Neural progenitor cell (in vitro differentiated cells): ENCODE measurements around the gene ABCC1. TPM values are rescaled to one million over a fixed set of nuclear protein-coding genes. Genes with fewer than 3 reads are reported as not detected.

Experiments used
- DNase-seq: peaks from one replicate; pipeline ENCODE4 v3.0.0-alpha.2; 2016; ENCODE audit warnings: low spot score
- H2AFZ ChIP-seq: fragments of 200-600 bp; sonication (generic); replicated peaks from 2 replicates; pipeline ENCODE4 v1.6.1; 2016; ENCODE audit warnings: antibody characterized with exemption
- H3F3A ChIP-seq: fragments of 200-600 bp; sonication (generic); 2 replicates; pipeline ENCODE4 v1.6.1; 2016; ENCODE audit warnings: antibody characterized with exemption, low read depth
- H3K27ac ChIP-seq: fragments of 200-600 bp; sonication (generic); 2 replicates; pipeline ENCODE4 v1.5.1; 2016; ENCODE audit warnings: mild to moderate bottlenecking
- H3K27me3 ChIP-seq: fragments of 200-600 bp; sonication (generic); 2 replicates; pipeline ENCODE4 v1.6.1; 2016; ENCODE audit warnings: mild to moderate bottlenecking, moderate library complexity
- H3K36me3 ChIP-seq: fragments of 200-600 bp; sonication (generic); 2 replicates; pipeline ENCODE4 v1.5.1; 2016
- H3K4me1 ChIP-seq: fragments of 200-600 bp; sonication (generic); 2 replicates; pipeline ENCODE4 v1.6.1; 2016; ENCODE audit warnings: mixed run types
- H3K4me2 ChIP-seq: fragments of 200-600 bp; sonication (generic); 2 replicates; pipeline ENCODE4 v1.6.1; 2016
- H3K4me3 ChIP-seq: fragments of 200-600 bp; sonication (generic); 2 replicates; pipeline ENCODE4 v1.5.1; 2016
- H3K79me2 ChIP-seq: fragments of 200-600 bp; sonication (generic); 2 replicates; pipeline ENCODE4 v1.6.1; 2016; ENCODE audit warnings: low read depth
- H3K9ac ChIP-seq: fragments of 200-600 bp; sonication (generic); 2 replicates; pipeline ENCODE4 v1.6.1; 2016
- H3K9me3 ChIP-seq: fragments of 200-600 bp; sonication (generic); 2 replicates; pipeline ENCODE4 v1.5.1; 2016; ENCODE audit warnings: low read depth
- H4K20me1 ChIP-seq: fragments of 200-600 bp; sonication (generic); 2 replicates; pipeline ENCODE4 v1.6.1; 2016; ENCODE audit warnings: low read depth
- H3K27ac Mint-ChIP-seq: 3 replicates; pipeline ENCODE4 v1.8.0; 2021; ENCODE audit warnings: mixed read lengths
- H3K27me3 Mint-ChIP-seq: 2 replicates; pipeline ENCODE4 v1.8.0; 2022; ENCODE audit warnings: low read depth, mild to moderate bottlenecking, inconsistent platforms, moderate library complexity, mixed read lengths; ENCODE audit not compliant: insufficient read depth
- H3K36me3 Mint-ChIP-seq: 3 replicates; pipeline ENCODE4 v1.8.0; 2021; ENCODE audit warnings: mixed read lengths
- H3K4me1 Mint-ChIP-seq: 3 replicates; pipeline ENCODE4 v1.8.0; 2021; ENCODE audit warnings: mixed read lengths
- H3K4me3 Mint-ChIP-seq: 3 replicates; pipeline ENCODE4 v1.8.0; 2021; ENCODE audit warnings: mild to moderate bottlenecking, moderate library complexity, mixed read lengths
- H3K9me3 Mint-ChIP-seq: 3 replicates; pipeline ENCODE4 v1.8.0; 2020; ENCODE audit warnings: mixed read lengths
- EZH2 ChIP-seq: fragments of 200-600 bp; sonication (generic); IDR thresholded peaks from 2 replicates; pipeline ENCODE4 v1.6.1; 2017; ENCODE audit warnings: antibody characterized with exemption, mild to moderate bottlenecking, moderate library complexity
- EZH2phosphoT487 ChIP-seq: fragments of 200-600 bp; sonication (generic); IDR thresholded peaks from 2 replicates; pipeline ENCODE4 v1.6.1; 2017; ENCODE audit warnings: antibody characterized with exemption
- total RNA-seq: library from RNA; depleted of rRNA; stranded (reverse); fragments of >200 nt; gene quantifications from 2 replicates; pipeline ENCODE4 v1.2.3, GENCODE V29; 2015; ENCODE audit warnings: low replicate concordance
- TF ChIP-seq, protein P1 (sequence below): fragments of 200-600 bp; sonication (generic); IDR thresholded peaks from 2 replicates; pipeline ENCODE4 v1.5.1; 2017; ENCODE audit warnings: antibody characterized with exemption, mild to moderate bottlenecking

The ABCC1 gene
- total RNA-seq, 1 donor from 2014 or later = 17.5 TPM

DNA sequence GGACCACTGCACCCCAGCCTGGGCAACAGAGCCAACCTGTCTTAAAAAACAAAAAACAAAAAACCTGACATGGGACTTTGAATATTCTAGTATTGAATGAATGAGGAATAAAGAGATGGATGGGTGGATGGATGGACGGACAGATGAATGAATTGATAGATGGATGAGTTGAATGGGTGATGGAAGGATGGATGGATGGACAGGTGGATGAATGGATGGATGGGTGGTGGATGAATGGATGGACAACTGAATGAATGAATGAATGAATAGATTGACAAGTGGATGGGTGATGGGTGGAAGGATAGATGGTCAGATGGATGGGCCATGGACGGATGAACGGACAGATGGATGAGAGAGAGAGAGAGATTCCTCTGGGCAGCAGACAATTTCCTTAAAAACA is 38.2 kb upstream of the ABCC1 start:
- TF ChIP-seq EZH2 = no peak
- TF ChIP-seq, protein P1, sequence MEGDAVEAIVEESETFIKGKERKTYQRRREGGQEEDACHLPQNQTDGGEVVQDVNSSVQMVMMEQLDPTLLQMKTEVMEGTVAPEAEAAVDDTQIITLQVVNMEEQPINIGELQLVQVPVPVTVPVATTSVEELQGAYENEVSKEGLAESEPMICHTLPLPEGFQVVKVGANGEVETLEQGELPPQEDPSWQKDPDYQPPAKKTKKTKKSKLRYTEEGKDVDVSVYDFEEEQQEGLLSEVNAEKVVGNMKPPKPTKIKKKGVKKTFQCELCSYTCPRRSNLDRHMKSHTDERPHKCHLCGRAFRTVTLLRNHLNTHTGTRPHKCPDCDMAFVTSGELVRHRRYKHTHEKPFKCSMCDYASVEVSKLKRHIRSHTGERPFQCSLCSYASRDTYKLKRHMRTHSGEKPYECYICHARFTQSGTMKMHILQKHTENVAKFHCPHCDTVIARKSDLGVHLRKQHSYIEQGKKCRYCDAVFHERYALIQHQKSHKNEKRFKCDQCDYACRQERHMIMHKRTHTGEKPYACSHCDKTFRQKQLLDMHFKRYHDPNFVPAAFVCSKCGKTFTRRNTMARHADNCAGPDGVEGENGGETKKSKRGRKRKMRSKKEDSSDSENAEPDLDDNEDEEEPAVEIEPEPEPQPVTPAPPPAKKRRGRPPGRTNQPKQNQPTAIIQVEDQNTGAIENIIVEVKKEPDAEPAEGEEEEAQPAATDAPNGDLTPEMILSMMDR = no peak
- TF ChIP-seq EZH2phosphoT487 = no peak
- H3K27ac Mint-ChIP-seq = no peak overlapping the region
- no peaks in the 10 kb centered on the region for H3K9me3 Mint-ChIP-seq
- H3K4me1 Mint-ChIP-seq = no peaks in the 10 kb centered on the region
- peaks cover 4% of the 10 kb centered on the region for H3K27me3 Mint-ChIP-seq
- Histone ChIP-seq H3K36me3 (no peaks in the 10 kb centered on the region), H2AFZ (no peak overlapping the region), H3F3A (no peaks in the 10 kb centered on the region), H3K9ac (no peak overlapping the region), H3K27me3 (no peaks in the 10 kb centered on the region), H3K9me3 (no peaks in the 10 kb centered on the region), H4K20me1 (no peaks in the 10 kb centered on the region), H3K4me1 (no peaks in the 10 kb centered on the region), H3K27ac (no peak overlapping the region), H3K4me2 (no peak overlapping the region), H3K79me2 (no peaks in the 10 kb centered on the region), H3K4me3 (no peak overlapping the region)
- no peak overlapping the region for H3K4me3 Mint-ChIP-seq
- no peak for DNase-seq
- no peaks in the 10 kb centered on the region for H3K36me3 Mint-ChIP-seq

DNA sequence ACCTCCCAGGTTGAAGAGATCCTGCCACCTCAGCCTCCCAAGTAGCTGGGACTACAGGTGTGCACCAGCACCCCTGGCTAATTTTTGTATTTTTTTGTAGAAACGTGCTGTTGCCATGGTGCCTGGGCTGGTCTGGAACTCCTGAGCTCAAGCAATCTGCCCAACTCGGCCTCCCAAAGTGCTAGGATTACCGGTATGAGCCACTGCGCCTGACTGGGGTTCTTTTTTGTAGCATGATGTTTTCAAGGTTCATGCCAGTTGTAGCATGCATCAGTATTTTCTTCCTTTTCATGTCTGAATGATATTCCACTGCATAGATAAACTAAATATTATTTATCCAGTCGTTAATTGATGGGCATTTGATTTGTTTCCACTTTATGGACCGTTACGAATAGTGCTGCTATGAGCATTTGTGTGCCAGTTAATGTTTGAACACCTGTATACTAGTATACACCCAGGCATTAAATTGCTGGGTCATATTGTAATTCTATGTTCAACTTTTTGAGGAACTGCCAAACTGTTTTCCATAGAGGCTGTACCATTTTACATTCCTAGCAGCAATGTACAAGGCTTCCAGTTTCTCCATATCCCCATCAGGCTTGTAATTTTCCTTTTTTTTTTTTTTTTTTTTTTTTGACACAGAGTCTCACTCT is 36.2 kb upstream of the ABCC1 start:
- no peak for DNase-seq
- Mint-ChIP-seq H3K4me3 (no peak overlapping the region), H3K27ac (no peak overlapping the region), H3K27me3 (peaks cover 4% of the 10 kb centered on the region), H3K36me3 (no peaks in the 10 kb centered on the region), H3K9me3 (no peaks in the 10 kb centered on the region), H3K4me1 (no peaks in the 10 kb centered on the region)
- H3K9ac ChIP-seq = no peak overlapping the region
- H3F3A ChIP-seq = no peaks in the 10 kb centered on the region
- no peaks in the 10 kb centered on the region for H3K36me3 ChIP-seq
- H3K9me3 ChIP-seq = no peaks in the 10 kb centered on the region
- no peaks in the 10 kb centered on the region for H3K4me1 ChIP-seq
- H2AFZ ChIP-seq = no peak overlapping the region
- no peak overlapping the region for H3K27ac ChIP-seq
- no peaks in the 10 kb centered on the region for H4K20me1 ChIP-seq
- no peak overlapping the region for H3K4me3 ChIP-seq
- TF ChIP-seq EZH2phosphoT487 (no peak), EZH2 (no peak)
- TF ChIP-seq, protein P1 = no peak
- H3K27me3 ChIP-seq = no peaks in the 10 kb centered on the region
- H3K79me2 ChIP-seq = no peaks in the 10 kb centered on the region
- no peak overlapping the region for H3K4me2 ChIP-seq

DNA sequence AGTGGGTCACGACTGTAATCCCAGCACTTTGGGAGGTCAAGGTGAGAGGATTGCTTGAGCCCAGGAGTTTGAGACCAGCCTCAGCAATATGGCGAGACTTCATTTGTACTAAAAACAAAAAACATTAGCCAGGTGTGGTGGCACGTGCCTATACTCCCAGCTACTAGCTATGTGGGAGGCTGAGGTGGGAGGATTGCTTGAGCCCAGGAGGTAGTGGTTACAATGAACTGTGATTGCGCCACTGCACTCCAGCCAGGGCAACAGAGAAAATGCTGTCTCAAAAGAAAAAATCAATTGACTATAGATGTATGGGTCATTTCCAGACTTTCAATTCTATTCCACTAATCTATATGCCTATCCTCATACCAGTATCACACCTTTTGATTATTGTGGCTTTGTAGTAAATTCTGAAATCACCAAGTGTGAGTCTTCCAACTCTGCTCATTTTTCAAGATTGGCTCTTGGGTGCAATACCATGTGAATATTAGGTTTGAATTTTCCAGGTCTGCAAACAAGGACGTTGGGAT is 33.8 kb upstream of the ABCC1 start:
- H3K27ac Mint-ChIP-seq = no peak overlapping the region
- no peak overlapping the region for H2AFZ ChIP-seq

More for the DNA sequence above, 33.8 kb upstream of the ABCC1 start:
- H3K4me3 ChIP-seq = no peak overlapping the region
- H3K79me2 ChIP-seq = no peaks in the 10 kb centered on the region
- Mint-ChIP-seq H3K4me1 (no peaks in the 10 kb centered on the region), H3K27me3 (peaks cover 4% of the 10 kb centered on the region), H3K4me3 (no peak overlapping the region), H3K36me3 (no peaks in the 10 kb centered on the region), H3K9me3 (no peaks in the 10 kb centered on the region)
- no peaks in the 10 kb centered on the region for H3F3A ChIP-seq
- H3K9me3 ChIP-seq = no peaks in the 10 kb centered on the region
- H3K27ac ChIP-seq = no peak overlapping the region
- H3K4me2 ChIP-seq = no peak overlapping the region
- no peaks in the 10 kb centered on the region for H3K27me3 ChIP-seq
- no peaks in the 10 kb centered on the region for H3K36me3 ChIP-seq
- TF ChIP-seq EZH2 (no peak), EZH2phosphoT487 (no peak)
- TF ChIP-seq, protein P1 = no peak
- H4K20me1 ChIP-seq = no peaks in the 10 kb centered on the region
- no peak for DNase-seq
- no peaks in the 10 kb centered on the region for H3K4me1 ChIP-seq
- H3K9ac ChIP-seq = no peak overlapping the region
